ENCODE measurements around the gene SOAT2.

Gene SOAT2

GRCh38 chr12:53169644-53170043 lies 66.4 kb downstream of the SOAT2 start:
- in situ Hi-C loops (cut with HindIII; ENCODE audit: low pct_ligation_motif_present, low pct_unique_long_range_greater_than_20kb, low sequenced_read_pairs) = no loop called here
- no peak for DNase-seq

- in situ Hi-C loops (cut with HindIII; ENCODE audit: low pct_ligation_motif_present, low pct_unique_long_range_greater_than_20kb, low sequenced_read_pairs) = no loop called here
- DNase-seq = no peak
These were observed 66.9 kb downstream of the SOAT2 start for GRCh38 chr12:53170215-53170614.

GRCh38 chr12:53170876-53171724 lies 67.8 kb downstream of the SOAT2 start:
- no peak for DNase-seq
- in situ Hi-C loops (cut with HindIII; ENCODE audit: low pct_ligation_motif_present, low pct_unique_long_range_greater_than_20kb, low sequenced_read_pairs) = no loop called here

GRCh38 chr12:53171725-53172329 lies 68.5 kb downstream of the SOAT2 start:
- DNase-seq = no peak
- in situ Hi-C loops (cut with HindIII; ENCODE audit: low pct_ligation_motif_present, low pct_unique_long_range_greater_than_20kb, low sequenced_read_pairs) = no loop called here

GRCh38 chr12:53172352-53172751 lies 69.1 kb downstream of the SOAT2 start:
- no peak for DNase-seq
- in situ Hi-C loops (cut with HindIII; ENCODE audit: low pct_ligation_motif_present, low pct_unique_long_range_greater_than_20kb, low sequenced_read_pairs) = no loop called here

GRCh38 chr12:53173085-53173715 lies 69.9 kb downstream of the SOAT2 start:
- in situ Hi-C loops (cut with HindIII; ENCODE audit: low pct_ligation_motif_present, low pct_unique_long_range_greater_than_20kb, low sequenced_read_pairs) = no loop called here

More at GRCh38 chr12:53173085-53173715, 69.9 kb downstream of the SOAT2 start:
- no peak for DNase-seq

Measured in ACHN (cell line).